HG03432 (cell line): ENCODE data around the gene PDE6B.

Experiments used
- ATAC-seq: cut with Tn5 transposase; IDR thresholded peaks from one replicate; pipeline ENCODE4 v1.9.1; 2021; ENCODE audit warnings: mild to moderate bottlenecking, moderate library complexity; ENCODE audit not compliant: unreplicated experiment

The PDE6B gene

DNA sequence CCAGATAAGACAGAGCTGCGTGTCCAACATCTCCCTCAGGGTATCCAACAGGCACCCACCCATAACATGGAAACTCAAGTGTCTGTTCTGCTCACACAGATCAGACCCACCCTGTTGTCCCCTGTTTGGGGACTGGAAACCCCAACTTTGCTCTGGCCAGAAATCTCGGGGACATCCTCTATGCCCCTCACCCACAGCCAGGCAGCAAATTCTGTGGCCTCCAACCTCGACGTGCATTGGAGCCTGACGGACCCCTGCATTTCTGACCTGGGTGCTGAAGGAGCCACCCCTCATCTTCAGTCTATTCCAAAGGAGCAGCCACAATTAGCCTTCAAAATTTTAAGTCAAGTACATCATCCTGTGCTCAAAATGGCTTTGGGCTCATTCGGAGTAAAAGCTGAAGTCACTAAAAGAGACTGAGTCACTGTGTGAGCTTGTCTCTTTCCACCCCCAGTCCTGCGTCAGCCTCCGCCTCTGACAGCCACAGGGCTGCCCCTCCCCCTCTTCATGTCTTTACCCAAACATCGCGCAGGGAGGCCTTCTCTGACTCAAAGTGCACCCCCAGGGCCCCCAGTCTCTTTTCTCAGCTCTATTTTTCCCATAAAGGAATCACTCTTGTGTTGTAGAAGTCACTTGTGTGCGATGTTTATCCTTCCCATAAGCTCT lies 24.4 kb upstream of the PDE6B start:
- ATAC-seq, result no peak

DNA sequence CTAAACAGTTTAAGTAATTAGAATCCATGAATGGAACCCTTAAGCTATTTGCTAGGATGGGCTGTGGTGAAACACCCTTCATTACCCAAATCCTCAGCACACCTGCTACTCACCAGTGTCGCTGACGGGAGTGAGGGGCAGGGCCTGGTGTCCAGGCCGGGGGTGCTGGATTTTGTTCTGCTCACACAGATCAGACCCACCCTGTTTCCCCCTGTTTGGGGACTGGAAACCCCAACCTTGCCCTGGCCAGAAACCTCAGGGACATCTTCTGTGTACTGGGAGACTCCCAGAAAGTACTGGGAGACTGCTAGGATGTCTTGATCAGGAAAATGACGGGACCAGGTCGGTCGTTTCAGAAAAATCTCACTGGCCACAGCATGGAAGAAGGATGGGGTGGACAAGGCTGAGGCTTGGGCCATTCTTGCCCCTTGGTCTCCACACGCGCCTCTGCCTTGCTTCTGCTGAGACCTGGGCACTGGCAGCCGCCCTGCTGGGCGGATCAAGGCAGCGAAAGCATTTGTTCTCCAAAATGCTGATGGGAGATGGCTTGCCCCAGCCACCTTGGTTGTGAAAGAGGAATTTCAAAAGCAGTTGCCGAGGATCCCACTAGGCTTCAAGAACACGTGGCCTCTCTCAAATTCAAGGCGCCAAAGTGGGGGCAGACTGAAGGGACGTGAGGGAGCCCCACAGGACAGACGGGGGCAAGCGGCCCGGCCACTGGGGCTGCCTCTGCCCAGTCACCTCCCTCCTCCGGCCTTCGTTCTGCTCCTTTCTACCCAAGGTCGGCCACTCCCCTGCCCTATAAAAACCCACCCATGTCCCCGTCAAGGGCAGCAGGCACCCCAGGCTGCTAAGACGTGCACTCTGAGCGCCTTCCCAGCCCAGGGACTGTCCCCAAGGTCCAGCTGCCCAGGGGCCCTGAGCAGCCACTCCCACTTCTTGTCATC lies 23.5 kb upstream of the PDE6B start:
- ATAC-seq, result no peak

DNA sequence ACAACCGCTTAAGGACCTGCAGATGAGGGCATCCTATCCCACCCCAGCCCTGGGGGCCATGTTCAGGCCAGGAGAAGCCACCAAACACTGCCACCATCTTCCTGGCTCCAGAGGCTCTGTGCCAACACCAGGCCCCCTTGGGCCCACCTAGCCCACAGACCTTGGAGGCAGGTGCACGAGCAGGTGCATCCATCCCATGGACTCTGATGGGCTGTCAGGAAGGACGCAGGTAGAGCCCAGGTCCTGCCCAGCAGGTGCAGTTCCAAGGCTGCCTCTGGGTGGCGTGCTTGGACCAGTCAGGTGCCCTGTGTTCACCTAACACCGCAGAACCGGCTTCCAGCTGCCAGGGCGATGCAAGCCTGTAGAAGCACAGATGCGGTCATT lies 22.8 kb upstream of the PDE6B start:
- ATAC-seq, result no peak

DNA sequence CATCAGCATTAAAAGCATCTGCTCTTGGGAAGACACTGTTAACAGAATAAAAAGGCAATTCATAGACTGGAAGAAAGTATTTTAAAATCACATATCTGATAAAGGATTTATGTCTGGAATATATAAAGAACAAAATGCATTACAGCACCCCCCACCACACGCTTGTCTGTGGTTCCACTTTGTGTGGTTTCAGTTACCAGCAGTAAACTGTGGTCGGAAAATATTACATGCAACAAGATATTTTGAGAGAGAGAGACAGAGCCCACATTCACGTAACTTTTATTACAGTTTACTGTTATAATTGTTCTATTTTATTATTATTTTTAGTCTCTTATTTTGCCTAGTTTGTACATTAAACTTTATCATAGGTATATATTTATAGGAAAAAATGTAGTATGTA lies 21.2 kb upstream of the PDE6B start:
- ATAC-seq, result no peak

DNA sequence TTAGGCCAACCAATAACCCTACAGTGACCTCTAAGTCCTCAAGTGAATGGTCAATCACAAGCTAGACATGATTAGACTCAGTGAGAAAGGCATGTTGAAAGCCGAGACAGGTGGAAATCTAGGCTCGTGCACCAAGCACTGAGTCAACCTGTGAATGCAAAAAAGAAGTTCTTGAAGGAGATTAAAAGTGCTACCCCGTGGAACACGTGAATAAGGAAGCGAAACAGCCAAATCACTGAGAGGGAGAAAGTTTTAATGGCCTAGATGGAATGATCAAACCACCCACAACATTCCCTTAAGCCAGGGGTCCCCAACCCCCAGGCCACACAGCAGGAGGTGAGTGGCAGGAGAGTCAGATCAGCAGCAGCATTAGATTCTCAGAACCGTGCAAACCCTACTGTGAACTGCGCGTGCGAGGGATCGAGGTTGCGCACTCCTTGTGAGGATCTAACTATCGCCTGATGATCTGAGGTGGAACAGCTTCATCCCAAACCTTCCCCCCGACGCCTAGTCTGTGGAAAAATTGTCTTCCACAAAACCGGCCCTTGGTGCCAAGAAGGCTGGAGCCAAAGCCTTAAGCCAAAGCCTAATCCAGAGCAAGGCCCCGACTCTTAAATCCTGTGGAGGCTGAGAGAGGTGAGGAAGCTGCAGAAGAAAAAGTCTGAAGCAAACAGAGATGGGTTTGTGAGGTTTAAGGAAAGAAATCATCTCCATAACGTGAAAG lies 19.5 kb upstream of the PDE6B start:
- no peak for ATAC-seq

DNA sequence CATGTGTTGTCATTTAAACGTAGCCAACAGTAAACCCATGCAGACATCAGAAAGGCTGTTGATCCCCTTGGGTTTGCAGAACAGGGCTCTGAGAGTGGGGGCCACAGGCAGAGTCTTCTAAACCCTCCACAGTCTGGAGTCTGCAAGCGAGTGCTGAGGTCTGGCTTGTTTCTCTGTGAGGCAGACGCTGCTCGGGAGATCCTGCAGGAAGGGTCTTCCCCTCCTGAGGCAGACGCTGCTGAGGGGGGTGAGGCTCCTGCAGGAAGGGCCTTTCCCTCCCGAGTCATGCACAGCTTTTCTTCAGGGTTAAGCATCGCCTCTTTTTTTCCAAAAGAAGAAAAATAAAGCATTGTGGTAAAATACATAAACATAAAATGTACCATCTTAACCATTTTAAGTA lies 17.1 kb upstream of the PDE6B start:
- ATAC-seq, result no peak

DNA sequence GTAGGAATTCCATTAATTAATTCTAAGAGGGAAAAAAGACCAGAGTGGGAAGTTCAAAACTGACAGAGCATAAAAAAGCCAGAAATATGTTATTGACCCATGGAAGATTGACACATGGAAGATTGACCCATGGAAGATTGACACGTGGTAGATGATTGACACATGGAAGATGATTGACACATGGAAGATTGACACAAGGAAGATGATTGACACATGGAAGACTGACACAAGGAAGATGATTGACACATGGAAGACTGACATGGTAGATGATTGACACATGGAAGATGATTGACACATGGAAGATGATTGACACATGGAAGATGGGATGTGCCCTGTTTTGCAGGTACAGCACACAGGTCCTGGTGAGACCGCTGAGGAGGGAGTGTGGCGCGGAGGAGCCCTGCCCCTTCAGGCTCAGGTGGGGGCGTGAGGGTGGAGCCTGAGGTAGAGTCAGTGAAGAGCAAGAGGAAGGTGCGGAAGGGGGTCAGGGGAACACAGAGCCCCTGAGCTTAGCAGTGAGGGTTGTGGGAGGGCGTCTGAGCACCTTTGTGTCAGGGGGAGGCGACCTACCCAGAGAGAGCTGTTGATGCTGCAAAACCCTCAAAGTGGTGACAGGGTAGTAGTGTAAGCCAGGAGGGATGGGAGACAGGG lies 15.8 kb upstream of the PDE6B start:
- ATAC-seq, result no peak

DNA sequence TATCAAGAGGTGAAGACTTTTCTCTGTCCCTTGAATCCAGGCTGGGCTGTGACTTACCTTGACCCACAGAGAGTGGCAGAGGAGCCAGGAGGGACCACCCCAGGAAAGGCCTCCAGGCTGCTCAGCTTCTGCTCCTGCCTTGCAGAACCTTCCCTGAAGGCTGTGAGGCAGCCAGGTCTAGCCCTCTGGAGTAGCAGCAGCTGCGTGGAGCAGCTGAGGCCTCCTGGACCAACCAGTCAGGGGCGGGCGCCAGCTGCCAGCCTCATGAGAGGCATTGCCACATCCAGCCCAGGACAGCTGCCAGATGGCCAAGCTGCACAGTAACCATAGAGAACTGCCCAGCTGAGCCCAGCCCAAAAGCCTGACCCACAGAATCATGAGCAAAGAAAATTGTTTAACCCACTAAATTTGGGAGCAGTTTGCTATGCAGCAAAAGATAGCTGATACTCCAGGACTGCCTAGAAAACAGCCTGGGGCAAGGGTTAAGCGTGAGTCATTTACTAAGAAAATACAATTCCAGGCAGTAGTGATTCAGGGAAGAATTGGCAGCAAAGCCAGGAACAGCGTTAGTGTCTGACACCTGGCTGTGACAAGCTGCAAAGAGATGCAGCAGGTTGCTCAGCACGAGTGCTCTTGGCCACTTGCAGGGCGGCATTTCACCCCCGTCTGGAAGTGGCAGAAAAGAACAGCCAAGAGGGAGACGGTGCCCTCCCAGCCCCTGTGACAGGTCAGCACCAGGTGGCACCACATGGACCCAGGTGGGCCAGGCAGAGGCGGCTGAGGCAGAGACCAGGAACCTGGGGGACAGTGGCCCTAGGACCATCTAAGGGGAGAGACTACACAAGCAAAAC lies 14.7 kb upstream of the PDE6B start:
- ATAC-seq, result no peak

DNA sequence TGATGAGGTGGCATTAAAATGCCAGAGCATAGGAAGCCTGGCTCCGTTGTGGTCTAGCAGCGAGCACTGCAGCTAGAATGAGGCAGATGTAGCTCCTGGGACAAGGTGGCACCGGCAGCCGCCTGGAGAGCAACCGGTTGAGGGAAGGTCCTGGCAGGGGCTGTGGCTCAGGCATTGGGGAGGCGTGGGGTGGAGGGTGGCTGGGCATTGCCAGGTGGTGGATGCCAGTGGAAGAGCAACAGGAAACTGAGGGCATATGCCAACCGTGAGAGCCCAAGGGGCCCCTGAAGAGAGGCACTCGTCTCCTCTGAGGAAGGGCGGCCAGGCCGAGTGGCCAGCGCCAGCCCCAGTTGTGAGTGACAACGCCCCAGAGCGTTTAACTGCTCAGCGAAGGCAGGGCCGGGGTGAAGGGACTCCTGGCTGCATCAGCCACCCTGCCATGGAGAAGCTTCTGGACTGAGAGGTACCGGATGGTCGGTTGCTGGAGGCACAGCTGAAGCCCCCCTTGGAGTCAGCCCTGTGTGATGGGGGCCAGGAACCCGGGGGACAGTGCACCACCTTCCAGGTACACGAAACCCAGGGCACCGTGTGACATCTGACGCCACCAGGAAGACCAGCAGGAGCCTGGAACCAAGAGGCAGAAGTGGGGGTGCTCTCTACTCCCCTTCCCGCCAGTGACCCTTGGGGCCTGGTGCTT lies 13.2 kb upstream of the PDE6B start:
- ATAC-seq, result no peak

DNA sequence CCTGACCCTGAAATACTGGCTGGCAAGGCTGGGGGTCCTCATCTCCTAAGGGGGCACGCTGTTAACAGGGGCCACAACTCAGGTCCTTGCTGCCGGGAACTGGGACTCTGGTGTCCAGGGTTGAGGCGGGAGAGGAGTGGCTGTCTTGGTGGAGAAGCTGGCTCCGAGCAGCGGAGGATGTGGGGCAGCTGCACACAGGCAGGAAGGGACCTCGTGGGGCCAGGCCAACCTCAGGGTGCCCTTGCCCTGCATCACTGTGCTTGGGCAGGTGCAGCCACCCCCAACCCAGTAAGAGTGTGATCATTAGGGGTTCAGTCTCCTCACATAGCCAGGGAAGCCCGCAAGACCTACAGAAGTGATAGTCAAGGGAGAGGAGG lies 12.6 kb upstream of the PDE6B start:
- no peak for ATAC-seq

DNA sequence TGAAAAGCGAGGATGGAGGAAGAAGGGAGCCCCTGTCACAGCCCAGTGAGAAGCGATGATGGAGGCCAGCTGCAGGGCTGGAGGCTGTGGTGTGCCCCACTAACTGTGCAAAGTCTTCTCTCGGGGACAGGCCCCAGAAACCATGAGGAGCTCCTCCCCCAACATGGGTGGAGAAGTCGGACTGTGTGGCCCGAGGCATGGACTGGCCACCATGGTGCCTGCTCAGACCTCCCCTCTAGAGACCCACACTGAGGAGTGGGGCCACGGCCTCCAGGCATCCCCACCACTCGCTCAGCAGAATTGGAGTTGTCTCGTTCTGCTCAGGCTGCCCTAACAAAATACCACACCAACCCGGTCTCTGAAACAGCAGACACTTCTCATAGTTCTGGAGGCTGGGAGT lies 12.2 kb upstream of the PDE6B start:
- no peak for ATAC-seq

DNA sequence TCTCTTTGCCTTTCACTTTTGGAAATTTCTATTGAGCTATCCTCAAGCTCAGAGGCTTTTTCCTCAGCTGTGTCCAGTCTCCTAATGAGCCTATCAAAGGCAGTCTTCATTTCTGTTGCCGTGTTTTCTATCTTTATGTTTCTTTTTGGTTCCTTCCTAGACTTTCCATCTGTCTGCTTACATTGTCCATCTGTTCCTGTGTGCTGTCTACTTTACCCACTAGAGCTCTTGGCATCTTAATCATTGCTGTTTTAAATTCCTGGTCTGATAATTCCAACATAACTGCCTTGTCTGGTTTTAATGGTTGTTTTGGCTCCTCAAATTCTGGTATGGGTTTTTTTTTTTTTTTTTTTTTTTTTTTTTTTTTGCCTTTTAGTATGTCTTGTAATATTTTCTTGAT lies 9.3 kb upstream of the PDE6B start:
- ATAC-seq, result no peak

DNA sequence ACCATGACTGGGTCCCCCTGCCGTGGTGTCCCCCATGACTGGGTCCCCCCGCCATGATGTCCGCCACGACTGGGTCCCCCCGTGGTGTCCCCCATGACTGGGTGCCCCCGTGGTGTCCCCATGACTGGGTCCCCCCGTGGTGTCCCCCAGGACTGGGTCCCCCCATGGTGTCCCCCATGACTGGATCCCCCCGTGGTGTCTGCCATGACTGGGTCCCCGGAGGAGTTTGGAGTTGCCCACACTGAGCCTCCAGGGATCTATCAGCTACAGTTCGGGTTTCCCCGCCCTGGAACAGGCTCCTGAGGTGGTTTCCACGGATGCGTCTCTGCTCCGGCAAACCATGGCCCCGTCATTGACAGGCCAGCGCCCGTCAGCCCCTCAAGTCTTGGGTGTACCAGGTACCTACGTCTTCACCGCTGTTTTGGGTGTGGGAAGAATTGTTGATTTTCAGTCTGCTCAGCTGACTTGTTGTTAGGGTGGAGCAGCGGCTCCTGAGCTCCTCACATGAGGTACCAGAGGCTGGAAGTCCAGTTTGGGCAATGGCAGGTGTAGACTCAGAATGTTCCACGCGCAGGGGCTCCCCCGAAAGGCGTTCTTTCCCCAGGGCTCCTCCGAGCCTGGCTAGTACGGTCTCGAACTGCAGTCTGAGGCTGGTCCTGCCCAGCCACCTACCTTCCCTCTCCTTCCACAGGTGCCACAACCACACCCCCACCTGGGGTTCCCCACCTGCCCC lies 8.3 kb upstream of the PDE6B start:
- ATAC-seq, result no peak

DNA sequence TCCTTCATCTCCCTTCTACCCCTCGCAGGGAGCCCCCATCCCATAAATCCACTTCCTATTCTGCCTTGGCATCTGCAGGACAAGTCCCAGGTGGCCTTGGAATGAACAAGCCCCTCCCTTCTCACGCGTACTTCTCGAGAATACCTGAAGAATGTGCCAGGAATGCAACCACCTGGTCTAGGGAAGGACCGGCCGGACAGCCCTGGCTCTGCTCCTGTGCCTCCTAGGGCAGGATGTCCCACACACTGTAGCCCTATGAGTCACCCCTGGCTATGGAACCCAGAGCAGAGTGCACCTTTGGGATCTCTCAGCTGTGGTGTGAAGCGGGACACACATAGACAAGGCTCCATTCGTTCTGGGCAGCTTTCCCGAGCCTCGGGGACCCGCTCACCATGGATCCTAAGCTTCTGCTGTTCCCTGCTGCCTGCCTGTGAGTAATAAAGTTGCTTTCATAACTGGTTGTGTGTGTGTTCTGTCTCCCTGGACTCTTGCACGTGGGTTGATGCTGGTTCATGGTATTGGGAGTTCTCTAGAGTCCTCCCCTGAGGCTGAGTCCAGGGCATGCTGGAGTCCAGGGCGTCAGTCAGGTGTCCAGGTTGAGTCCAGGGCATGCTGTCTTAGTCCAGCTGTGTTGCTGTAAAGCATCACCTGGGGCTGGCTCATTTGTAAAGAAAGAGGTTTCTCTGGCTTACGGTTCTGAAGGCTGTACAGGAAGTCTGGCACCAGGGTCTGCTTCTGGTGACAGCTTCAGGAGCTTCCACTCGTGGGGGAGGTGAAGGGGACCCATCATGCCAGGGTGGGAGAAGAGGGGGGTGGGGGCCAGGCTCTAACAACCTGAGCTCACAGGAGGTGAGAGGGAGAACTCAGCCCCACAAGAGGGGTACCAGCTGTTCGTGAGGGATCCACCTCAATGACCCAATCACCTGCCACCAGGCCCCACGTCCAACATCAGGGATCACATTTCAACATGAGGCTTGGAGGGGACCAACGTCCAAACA lies 7.4 kb upstream of the PDE6B start:
- ATAC-seq, result no peak

DNA sequence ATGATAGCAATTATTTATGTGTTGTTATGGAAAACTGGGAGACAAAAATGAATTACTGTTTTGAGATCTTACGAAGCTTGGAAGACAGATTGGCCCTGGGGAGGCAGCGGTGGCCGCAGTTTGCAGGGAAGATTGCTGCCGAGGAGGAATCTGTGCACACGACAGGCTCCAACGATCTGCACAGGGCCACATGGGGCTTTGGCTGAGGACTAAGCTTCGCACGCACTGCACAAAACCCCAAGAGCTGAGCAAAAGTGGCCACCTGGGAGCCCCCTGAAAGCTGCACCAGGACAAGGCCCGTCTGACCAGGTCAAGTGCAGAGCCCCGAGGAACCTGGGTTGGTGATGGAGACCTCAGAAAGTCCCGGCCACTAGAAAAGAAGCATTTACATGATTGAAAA lies 5.2 kb upstream of the PDE6B start:
- ATAC-seq, result no peak

DNA sequence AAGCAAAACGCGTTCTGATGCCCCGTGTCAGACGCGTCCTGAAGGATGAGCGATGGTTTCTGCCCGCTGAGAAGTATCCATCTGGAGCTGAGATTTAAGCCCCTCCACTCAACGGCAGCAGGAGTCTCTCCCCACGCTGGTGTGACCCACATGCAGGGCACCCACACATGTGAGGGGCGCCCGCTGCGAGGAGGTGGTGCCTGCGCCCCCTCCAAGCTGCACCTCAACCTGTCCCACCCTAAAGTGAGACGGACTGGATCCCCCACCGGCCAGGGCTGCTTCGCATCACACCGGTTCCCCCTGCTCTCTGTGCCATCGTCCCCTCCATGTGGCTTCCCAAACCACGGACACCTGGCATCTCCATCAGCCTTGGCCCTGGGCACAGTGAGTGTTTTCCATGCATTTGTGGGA lies 4.5 kb upstream of the PDE6B start:
- ATAC-seq, result no peak

DNA sequence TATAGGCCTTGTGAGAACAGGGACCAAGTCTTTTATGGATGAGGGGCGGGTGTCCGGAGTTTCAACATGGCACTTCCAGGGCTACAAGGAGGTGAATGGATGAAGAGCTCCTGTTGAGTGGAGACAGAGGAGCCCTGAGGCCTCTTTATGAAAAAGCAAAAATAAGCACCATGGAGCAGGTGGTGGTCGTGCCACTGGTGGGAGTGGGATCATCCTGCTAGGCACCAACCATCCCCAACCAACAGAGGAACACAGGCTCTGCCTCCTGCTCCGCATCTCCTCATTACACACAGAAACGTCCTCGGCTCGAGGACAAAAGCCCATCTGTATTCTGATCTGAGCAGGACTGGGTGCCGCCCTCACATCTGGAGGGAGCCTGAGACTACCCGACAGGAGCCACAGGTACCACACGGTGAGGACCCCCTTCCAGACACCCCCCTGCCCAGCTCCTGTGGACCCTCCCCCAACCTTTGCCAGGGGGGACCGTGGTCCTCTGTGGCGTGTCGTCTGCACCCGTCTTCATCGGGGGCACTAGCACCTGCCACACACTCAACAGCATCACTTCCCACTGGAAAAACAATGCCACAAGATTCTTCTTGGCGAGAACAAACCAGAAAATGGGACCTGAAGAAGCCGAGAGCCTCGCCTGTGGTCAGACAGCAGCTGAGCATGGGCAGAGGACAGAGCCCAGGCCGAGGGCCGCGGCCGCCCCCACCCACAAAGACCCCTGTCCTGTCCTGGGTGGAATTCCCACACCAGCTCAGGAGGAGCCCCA lies 3.9 kb upstream of the PDE6B start:
- ATAC-seq, result no peak
